GM21515 (cell line): ENCODE measurements around the gene MIEF1.
"Not testable (repeated sequence)": the region's sequence is repeated elsewhere in the genome, so short reads cannot be mapped to it uniquely, and the experiment has no call there.

Experiments
- ATAC-seq: cut with Tn5 transposase; IDR thresholded peaks from one replicate; pipeline ENCODE4 v1.9.1; 2021; ENCODE audit not compliant: unreplicated experiment

The MIEF1 gene

GRCh38 chr22:39489094-39490068 lies 12.7 kb upstream of the MIEF1 start:
- ATAC-seq: no peak

DNA sequence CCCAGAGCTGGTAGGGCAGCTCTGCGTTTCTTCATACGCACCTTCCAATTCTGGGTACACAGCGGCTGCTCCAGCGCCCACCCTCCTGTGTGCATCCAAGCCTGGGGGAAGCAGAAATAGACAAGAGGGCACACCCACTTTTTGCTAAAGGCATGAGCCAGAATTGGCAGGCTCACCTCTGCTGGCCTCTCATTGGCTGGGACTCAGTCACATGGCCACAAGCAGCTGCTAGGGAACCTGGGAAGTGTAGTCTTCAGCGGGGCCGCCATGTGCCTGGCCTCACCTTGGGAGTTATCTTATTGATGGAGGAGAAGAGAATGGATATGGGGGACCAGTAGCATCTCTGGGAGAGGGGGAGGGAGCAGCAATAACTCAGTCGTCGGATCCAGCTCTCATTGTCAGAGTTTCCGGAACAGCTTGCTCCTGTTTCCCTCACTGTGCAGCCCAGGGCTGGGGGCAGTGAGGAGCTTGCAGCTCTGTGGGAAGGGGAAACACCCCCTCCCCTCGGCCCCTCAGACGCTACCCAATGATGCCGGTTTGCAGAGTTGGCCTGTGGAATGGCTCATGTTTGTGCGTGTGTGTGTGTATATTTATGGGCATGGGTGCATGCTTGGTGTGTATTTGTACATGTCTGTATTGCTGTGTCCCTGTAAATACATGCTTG lies 11.8 kb upstream of the MIEF1 start:
- ATAC-seq: no peak

- no peak for ATAC-seq
Observed at GRCh38 chr22:39490966-39491680, 11.0 kb upstream of the MIEF1 start.

DNA sequence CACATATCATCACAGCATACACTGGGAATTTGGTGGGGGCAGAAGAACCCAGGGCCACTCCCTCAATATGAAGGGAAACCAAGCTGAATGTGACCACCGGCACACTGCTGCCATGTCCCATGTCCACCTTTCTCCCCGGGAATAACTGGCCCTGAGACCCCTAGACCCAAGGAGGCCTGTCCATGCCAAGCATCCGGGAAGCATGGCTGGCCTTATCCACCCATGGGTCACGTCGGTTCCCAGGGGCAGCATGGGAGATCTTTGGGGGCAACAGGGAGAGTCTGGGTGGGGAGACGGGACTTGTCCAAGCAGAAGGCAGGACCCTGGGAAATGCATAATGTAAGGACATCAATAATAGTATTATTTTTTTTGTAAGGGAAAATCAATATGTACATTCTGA lies 10.4 kb upstream of the MIEF1 start:
- ATAC-seq: no peak

DNA sequence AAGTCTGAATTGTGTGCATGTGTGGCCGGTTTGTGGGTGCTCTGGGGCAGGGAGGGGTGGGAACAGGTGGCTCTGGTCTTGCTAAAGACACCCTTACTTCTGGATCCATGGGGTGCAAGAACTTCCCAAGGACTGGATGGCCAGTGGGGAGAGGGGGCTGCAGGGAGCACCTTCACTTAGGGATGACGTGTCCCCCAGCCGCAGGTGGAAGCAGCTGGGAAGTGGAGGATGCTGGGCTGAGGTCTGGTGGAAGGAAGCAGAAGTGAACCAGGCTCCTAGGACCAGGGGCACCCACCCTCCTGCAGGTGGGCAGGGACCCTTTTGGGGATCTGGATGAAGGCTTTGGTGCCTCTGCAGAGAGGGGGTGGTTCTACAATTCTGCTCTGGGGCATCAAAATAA lies 9.9 kb upstream of the MIEF1 start:
- no peak for ATAC-seq

- ATAC-seq: no peak
Observed at GRCh38 chr22:39493759-39494158, 8.3 kb upstream of the MIEF1 start.

GRCh38 chr22:39494471-39495120 lies 7.5 kb upstream of the MIEF1 start:
- ATAC-seq: no peak

- ATAC-seq: no peak
Observed at GRCh38 chr22:39496131-39496838, 5.8 kb upstream of the MIEF1 start.

- no peak for ATAC-seq
Observed at GRCh38 chr22:39497429-39497828, 4.7 kb upstream of the MIEF1 start.

DNA sequence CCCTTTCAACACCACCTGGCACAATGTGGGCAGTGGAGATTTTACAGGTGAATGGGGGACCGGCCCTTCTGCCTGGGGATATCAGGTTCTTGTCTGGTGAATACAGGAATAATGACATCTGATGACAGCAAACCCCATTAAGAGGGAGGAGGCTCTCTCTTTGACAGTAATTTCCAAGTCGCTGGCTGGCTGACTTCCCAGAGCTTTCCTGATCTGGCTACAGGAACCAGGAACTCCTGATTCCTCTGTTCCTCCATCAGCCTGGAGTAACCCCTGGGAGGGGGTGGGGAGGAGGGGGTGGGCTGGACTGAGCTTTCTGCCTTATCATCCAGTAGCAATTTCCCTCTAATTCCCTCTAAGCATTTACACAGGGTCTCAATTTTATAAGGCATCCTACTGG lies 3.7 kb upstream of the MIEF1 start:
- no peak for ATAC-seq

DNA sequence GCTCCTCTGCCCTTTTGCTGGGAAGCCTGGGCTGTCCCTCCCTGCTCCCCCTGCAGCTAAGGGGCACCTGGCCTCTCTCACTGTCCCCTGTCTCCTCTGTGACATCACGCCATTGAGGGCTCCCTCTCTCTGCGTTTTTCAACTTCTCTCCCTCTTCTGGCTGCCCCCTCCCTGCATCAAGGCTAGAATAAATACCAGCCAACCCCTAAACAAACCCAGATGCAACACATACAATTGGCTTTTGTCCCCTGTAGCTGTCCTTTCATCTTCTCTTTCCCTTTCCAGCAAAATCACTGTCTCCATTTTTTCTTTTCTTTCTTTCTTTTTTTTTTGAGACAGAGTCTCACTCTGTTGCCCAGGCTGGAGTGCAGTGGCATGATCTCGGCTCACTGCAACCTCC lies 3.3 kb upstream of the MIEF1 start:
- no peak for ATAC-seq

DNA sequence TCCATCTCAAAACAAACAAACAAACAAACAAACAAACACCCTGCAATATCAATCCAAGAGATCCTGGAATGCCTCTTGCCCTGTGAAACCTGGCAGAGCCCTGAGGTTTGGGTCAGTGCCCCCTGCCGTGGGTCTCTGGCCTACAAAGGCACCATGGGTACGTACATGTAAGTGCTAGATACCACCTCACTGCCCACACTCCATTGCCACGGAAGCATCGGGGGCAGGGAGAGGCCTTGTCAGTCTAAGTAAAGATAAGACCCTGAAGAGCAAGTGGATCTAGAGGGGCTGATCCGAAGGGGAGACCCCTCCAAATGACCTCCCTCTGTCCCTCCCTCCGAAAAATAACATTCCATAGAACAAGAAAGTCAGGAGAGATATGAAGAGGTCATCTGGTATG lies 2.0 kb upstream of the MIEF1 start:
- no peak for ATAC-seq

GRCh38 chr22:39501644-39502108 lies 414 bp upstream of the MIEF1 start:
- ATAC-seq: no peak

- no peak for ATAC-seq
Observed at GRCh38 chr22:39502789-39503409, 809 bp downstream of the MIEF1 start.

DNA sequence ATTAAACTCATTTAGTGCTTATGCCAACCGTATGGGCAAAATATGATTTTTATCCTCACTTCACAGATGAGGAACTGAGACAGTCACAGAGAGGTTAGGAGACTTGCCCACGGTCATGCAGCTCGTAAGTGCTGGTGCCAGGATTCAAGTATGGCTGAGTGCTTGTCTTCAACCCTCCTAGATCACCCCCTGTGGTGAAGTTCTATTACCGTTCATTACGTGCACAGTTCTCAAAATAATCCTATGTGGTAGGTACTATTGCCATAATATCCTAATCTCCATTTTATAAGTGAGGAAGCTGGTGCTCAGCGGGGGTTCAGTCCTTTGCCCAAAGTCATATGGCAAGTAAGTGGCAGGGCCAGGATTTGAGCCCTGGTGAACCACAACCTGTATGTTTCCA lies 1.5 kb downstream of the MIEF1 start:
- ATAC-seq: no peak

DNA sequence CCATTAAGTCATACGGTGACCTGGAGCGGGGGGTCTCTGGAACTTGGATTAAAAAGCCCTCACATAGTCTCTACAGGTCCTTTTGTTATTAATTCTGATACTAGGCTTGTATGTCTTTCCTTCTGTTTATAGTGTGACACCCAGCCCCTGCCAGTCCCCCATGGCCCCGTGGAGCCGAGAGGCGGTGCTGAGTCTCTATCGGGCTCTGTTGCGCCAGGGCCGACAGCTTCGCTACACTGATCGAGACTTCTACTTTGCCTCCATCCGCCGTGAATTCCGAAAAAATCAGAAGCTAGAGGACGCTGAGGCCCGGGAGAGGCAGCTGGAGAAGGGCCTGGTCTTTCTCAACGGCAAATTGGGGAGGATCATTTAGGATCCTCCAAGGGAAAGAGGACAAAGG lies 2.0 kb downstream of the MIEF1 start:
- ATAC-seq: no peak

DNA sequence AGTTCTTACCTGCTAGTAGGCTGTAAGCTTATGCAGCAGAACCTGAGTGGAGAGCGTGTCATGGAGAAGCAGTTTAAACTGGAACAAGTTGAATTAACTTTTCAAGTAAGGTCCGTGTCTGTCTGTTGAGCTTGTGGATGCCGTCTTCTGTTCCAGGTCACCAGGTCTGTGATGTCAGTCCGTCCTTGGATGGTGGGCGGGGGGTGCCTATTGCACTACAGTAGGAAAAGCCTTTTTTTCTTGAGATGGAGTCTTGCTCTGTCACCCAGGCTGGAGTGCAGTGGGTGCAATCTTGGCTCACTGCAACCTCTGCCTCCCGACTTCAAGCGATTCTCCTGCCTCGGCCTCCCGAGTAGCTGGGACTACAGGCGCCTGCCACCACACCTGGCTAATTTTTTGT lies 4.9 kb downstream of the MIEF1 start:
- not testable (repeated sequence) for ATAC-seq

DNA sequence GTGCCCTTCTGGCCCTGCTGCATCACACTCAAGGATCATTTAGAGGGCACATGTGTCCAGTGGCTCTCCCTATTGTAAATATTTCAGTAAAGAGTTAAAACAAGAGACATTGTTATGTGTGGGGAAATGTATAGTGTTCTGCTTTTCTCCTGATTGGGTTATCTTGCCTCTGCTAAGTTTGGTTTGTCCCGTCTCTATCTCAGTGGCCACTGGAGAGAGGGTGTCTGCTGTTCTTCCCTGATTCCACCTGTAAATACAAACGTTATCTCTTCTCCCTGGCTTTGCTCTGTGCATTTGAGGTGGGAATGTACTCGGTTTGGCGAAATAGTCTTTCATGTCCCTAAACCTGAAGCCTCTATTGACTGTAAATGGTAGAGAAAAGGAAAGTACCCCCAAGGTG lies 6.3 kb downstream of the MIEF1 start:
- ATAC-seq: no peak

DNA sequence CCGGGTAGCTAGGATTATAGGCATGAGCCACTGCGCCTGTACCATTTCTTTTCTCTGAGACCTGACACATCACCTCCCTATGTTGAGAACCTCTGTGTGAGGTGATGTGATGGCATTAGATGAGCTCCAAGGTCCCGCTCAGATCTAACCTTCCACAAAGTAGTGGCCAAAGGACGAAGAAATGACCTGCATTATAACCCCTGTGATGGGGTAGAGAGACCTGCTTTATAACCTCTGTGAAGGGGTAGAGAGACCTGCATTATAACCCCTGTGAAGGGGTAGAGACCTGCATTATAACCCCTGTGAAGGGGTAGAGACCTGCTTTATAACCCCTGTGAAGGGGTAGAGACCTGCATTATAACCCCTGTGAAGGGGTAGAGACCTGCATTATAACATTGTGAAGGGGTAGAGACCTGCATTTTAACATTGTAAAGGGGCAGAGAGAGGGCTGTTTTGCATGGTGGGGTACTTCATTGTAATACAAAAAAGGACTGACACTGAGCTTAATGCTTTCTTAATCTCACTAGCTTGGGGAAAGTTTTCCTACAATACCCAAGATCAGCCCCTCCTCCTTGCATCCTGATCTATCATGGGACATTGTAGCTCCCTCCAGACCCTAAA lies 8.5 kb downstream of the MIEF1 start:
- no peak for ATAC-seq

DNA sequence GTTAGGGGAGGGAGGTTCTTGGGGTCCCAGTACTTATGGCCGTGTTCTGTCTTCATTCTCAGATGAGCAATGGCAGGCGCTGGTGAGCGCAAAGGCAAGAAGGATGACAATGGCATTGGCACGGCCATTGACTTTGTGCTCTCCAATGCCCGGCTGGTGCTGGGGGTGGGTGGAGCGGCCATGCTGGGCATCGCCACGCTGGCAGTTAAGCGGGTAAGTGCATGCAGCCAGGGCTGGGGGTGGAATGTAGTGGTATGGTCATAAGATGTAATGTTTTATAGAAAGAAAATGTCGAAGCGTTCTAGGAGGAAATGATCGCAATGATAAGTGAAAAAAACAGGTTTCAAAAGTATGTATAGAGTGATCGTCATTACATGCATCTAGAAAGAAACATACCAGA lies 9.1 kb downstream of the MIEF1 start:
- no peak for ATAC-seq
